Islet precursor cell (in vitro differentiated cells): ENCODE results near the gene TNFRSF11A.

ENCODE experiments used
- DNase-seq: peaks from one replicate; pipeline ENCODE4 v3.0.0-alpha.2; 2018

The TNFRSF11A gene

GRCh38 chr18:62324917-62325805 is at the start of gene TNFRSF11A:
TSS of gene TNFRSF11A (plus strand) at chr18:62325310. CDS start at chr18:62325353, 43 bp downstream.
- DNase-seq = peak; percentile 78

- DNase-seq = no peak
These were observed 48.1 kb upstream of the TNFRSF11A start for GRCh38 chr18:62277045-62277444.

DNA sequence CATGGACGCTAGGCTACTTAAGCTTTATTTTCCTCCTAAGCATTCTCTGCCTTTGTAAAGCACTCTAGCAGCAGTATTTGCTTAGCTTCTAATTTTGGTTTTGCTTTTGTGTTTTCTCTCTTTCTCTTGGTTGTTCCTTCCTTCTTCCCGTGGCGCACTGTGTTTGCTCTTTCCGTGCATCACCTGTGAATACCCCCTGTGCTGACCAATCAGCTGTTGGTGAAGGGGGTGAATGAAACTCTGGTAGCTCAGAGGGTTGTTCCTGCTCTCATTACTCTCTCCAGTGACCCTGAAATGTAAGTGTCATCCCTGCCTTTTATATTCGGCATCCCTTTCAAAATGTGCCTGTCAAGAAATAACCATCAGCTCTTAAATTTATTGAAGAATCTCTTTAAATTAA is 45.5 kb upstream of the TNFRSF11A start:
- no peak for DNase-seq

DNA sequence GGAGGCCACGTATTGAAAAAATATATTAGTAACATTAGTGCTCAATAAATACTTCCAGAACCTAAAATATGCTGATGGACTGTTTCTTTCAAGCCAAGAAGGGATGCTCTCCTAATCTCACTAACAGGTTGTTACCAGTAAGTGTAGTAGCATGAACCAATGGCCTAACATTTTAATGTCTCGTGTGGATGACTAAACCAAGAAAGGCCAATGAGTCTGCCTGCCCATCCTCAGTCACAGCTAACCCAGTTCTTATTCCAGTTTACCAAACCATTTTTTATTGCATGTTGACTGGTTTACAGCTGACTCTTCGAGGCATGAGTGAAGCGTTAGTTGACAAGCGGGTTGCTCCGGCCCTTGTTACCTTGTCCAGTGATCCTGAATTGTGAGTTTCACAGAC is 45.1 kb upstream of the TNFRSF11A start:
- no peak for DNase-seq

DNA sequence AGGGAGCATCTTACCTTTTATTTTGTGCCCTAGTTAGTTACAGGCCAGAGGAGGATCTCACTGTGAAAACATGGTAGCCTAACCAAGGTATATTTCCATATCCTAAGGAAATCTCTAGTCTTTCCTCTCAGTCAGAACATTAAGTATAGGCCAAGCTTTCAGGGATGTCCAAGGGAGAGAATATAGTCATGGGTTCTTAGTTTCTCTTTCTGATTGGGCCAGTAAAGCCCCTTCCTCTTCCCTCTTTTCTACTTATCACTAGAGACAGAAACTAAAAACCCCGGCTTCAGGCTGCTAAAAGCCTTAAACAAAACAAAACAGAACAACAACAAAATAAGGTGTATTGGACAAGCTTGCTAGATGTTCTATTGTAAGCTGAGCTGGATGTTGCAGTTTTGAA is 44.3 kb upstream of the TNFRSF11A start:
- DNase-seq = no peak

DNA sequence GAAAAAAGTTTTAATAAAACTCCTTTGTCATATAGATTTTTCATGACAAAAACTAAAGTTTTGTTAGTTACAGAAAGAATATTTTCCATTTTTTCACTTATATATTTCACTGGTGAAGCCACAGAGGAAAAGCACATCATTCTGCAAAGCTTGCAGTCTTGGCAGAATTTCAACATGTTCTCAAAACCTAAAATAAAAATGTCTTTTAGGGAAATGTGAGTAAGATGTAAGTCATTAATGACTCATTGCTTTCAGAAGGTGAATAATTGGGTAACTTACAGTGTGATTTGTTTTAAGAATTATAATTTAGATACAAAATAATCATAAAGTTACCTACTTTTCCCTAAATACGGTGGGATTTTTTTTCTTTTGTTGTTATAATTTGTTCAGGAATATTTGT is 43.4 kb upstream of the TNFRSF11A start:
- no peak for DNase-seq

GRCh38 chr18:62282188-62282629 is 42.9 kb upstream of the TNFRSF11A start:
- DNase-seq = no peak

DNA sequence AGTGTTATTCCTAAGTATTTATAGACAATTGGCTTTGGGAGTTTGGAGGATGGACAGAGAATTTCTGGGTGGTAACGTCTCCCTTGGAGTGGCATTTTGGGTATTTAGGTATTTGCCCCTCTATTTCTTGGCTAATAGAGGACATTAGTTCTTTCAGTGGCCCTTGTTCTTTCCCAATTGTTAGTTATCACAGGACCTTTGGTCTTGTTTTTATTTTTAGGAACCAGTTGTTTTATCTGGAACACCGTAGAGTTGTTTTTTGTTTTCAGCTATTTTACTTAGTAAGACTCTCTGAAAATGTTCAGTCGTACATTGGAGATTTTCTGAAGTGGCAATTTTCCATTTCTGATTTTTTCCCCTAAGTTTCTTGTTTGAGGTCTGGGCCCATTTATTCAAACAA is 40.5 kb upstream of the TNFRSF11A start:
- DNase-seq = no peak

GRCh38 chr18:62285281-62285680 is 39.8 kb upstream of the TNFRSF11A start:
- DNase-seq = no peak

GRCh38 chr18:62287781-62288664 is 37.1 kb upstream of the TNFRSF11A start:
- no peak for DNase-seq

DNA sequence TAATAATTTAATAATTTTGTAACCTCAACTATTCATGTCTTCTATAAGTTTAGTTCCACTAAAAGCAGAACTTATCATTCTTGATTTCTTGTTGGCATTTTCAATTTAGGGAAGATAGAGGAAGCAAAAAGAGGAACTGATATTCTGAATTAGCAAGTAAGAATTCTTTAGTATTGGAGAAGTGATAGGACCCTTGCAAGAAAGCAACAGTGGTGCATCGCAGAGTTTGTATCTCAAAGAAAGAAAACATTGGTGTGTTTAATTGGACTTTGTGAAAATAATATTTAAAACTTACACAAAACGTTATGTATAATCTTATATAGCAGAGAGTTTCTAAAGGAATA is 36.5 kb upstream of the TNFRSF11A start:
- no peak for DNase-seq

DNA sequence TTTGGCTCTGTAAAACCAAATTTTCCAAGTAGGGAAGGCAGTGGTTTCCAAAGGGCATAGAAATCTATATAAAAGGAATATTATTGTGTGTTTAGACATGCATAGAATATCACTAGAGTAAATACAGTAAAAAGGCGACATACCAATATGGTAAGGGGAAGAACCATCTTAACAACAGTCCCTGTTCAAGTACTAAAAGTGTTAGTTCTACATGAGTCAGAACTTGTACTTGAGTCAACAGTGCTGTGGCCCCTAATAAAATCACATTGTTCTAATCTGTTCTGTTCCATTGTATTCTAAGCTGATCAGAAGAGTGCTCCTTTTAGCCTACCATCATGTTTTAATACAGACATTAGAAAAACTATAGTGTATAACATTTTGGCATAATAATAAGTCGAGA is 36.1 kb upstream of the TNFRSF11A start:
- DNase-seq = no peak

DNA sequence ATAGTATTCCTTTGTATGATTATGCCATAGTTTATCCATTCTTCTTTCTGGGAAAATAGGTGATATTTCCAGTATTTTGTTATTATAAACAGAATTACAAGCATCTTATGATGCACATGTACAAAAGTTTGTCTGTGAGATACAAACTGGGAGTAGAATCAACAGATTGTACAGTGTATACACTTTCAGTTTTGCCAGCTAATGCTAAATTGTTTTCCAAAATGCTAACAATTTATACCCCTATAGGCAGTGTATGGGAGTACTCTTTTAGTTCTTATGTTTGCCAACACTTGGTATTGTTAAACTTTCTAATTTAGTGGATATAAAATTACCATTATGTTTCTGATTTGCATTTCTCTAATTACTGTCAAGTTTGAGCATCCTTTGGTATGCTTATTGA is 31.0 kb upstream of the TNFRSF11A start:
- DNase-seq = no peak

GRCh38 chr18:62300359-62300963 is 24.6 kb upstream of the TNFRSF11A start:
- no peak for DNase-seq

GRCh38 chr18:62301322-62301721 is 23.8 kb upstream of the TNFRSF11A start:
- no peak for DNase-seq

DNA sequence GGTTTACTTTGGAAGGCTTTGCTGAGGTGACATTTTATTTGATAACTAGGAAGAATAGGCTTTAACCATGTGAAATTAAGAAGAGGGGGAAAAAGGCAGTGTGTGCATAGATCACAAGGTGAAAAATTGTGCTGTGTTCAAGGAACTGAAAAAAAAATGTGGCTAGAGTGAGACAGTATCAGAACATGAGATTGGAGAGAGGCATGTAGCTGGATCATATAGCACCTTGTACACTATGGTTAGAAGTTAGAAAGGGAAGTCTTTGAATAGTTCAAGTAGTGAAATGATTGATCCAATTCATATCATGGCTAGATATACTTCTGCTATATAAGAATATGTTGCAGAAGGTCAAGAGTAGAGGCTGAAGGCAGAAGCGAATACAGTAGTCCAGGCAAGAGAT is 12.3 kb upstream of the TNFRSF11A start:
- no peak for DNase-seq

DNA sequence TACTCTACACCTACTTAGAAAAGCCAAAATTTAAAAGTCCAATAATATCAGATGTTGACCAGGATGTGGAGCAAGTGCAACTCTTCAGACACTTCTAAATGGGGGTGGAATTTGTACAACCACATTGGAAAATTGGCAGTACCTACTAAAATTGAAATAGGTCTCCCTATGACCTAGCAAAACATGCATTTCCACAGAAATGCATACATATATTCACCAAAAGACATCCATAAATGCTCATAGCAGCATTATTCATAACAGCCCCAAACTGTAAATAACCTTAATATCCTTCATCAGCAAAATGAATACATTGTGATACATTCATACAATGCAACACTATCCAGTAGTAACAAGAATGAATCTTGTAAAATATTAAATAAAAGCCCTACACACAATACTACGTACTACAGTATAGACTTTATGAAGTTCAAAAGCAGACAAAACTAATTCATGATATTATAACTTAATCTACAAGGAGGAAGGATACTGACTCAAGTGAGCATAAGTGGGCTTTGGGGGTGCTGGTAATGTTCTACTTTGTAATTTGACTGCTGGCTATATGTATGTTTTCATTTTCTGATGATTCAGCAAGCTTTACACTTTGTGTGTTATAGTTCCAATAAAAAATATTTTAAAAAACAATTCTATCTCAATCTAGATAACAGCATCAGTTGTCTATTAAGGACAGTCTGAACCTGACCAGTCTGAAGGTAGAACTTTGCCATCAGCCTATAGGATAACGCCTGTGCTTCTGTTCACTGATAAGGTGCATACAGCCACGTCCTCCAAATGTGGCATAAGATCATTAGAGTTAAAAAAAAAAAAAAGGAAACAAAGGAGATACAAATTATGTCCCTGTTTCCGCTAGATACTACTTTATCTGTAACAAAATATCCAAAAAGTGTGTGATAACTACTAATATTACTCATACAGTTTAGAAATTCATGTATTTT is 6.6 kb upstream of the TNFRSF11A start:
- DNase-seq = no peak

- DNase-seq = no peak
These were observed 3.9 kb upstream of the TNFRSF11A start for GRCh38 chr18:62321201-62321600.

GRCh38 chr18:62323483-62324180 is 1.5 kb upstream of the TNFRSF11A start:
- no peak for DNase-seq

- peak; percentile 38 for DNase-seq
These were observed 805 bp upstream of the TNFRSF11A start for GRCh38 chr18:62324181-62324828.
